GM21723 (cell line): ENCODE data around the gene ZBTB5.

Source experiments
- ATAC-seq: cut with Tn5 transposase; IDR thresholded peaks from one replicate; pipeline ENCODE4 v1.9.1; 2021; ENCODE audit warnings: mild to moderate bottlenecking, moderate library complexity; ENCODE audit not compliant: unreplicated experiment

ZBTB5 gene

DNA sequence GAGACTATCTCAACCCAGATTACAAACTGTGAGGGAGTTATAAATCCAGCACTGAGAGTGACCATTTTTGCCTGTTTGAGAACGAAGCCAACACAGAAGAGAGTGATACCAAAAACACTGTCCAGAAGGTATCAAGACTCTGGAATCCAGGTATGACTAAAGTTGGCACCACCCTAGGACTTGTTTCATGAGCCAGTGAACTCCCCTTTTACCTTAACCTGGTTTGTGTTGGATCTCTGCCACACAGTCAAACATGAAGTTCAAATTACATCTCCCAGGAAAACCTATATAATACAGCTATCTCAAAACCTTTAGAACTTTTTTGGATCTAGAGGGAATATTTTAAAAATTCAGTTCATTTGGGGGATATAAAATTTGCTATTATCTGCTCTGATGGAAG is 11.4 kb downstream of the ZBTB5 start:
- ATAC-seq: no peak

DNA sequence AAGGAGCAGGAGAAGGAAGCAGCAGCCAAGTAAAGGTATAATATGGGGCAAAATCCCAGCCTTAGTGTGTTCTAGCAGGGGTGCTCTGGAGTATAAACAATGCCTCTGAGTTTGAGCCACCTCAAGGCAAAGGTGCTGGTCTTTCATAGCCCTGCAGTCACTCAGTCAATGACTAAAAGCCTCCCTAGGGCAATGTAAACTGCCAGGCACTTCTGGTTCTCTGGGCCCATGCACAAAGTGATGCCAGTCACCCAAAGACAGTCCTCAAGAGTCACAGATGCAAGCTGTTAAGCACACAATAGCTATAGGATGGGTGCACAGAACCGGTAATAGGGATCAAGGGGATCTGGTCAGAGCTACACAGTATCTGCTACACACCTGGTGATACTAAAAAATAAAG is 12.6 kb downstream of the ZBTB5 start:
- ATAC-seq: no peak

- no peak for ATAC-seq
Observed at GRCh38 chr9:37451628-37452027, 13.6 kb downstream of the ZBTB5 start.

DNA sequence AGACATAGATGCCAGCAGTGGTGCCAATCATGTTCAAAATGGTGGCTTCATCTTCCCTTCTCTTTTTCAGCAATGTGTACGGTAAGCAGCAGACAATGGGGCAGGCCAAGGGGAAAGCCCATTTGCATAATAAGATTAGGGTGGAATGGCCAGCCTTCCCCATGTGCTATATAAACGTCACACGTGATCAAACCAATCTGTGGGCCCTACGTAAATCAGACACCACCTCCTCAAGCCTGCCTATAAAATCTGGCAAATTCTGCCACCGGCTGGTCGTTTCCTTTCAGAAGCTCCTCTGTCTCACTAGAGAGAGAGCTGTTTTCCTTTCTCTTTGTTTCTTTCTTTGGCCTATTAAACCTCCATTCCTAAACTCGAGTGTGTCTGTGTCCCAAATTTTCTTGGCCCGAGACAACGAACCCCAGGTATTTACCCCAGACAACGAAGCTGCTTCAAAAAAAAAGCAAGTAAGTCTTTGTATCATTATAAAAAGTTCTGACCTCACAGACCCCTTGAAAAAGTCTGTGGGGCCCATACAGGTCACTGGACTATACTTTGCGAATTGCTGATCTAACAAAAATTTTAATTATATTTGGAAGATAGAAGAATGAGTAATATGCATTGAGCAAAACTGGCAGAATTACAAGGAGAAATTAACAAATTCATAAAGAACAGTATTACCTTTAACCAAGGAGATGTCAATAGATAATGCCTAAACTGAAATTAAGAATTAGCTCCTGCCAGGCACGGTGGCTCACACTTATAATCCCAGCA is 15.2 kb downstream of the ZBTB5 start:
- ATAC-seq: no peak

DNA sequence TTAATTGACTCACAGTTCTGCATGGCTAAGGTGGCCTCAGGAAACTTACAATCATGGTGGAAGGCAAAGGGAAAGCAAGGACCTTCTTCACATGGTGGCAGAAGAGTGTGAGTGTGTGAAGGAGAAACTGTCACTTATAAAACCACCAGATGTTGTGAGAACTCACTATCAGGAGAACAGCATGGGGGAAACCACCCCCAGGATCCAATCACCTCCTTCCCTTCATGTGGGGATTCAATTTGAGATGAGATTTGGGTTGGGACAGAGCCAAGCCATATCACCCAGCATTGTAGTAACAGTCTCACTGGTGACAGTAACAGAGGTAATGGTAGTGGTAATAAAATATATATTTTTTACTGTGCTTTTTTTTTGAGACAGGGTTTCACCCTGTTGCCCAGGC is 18.1 kb downstream of the ZBTB5 start:
- no peak for ATAC-seq

DNA sequence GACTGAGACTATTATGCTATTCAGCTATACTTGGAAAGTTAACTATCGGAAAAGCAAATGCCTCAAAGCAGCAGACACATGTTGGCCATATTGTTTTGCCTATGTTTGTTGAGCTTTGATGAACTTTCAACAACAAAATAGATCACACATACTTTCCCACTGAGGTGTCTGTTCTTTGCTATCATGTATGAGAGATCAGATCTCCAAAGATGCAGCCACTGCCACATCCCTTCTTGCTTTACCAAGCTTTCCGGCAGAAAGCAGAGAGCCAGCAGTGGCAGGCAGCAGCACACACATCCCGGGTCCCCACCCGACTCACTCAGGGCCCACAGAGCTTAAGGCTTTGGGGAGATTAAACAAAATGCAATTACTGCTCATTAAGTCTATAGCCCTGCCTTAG is 18.8 kb downstream of the ZBTB5 start:
- no peak for ATAC-seq

GRCh38 chr9:37445832-37446231 is 19.4 kb downstream of the ZBTB5 start:
- no peak for ATAC-seq

DNA sequence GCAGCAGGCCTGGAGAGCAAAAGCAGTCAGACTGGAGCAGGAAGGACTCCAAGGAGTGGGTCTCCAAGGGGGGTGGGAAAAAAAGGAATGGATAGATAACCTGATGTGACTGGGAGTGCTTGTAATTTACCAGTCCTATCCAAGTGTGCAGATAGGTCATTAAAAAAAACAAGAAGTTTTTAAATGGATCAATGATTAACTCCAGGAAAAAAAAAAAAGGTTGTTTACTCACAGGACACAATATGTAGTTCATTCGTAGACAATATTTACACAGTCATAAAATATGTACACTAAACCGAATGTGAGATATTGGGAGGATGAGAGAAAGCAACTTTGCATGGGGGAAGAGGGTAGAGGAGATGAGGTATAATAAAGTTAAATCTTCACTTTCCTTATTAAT is 20.4 kb downstream of the ZBTB5 start:
- no peak for ATAC-seq

GRCh38 chr9:37443566-37443965 is 21.7 kb downstream of the ZBTB5 start:
- ATAC-seq: no peak

- no peak for ATAC-seq
Observed at GRCh38 chr9:37442556-37442955, 22.7 kb downstream of the ZBTB5 start.

- no peak for ATAC-seq
Observed at GRCh38 chr9:37441776-37442370, 23.4 kb downstream of the ZBTB5 start.

- ATAC-seq: no peak
Observed at GRCh38 chr9:37438359-37438758, 26.9 kb downstream of the ZBTB5 start.

DNA sequence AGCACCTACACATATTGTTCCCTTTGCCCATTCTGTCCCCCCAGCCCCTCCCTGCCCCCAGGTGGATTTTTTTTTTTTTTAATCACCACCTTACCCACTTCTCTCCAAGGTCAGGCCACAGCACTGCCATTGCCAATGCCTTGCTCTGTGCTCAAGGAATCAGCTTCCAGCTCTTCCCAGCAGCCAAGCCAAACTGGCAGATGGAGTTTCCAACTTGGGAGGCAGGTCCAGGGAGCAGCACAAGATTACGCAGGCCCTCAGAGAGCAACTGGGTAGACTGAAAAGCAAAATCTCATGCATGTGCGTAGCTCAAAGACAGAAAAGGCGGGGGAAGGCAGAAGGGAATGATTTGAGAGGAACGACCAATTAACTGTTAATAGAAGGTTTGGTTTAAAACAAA is 27.6 kb downstream of the ZBTB5 start:
- no peak for ATAC-seq

DNA sequence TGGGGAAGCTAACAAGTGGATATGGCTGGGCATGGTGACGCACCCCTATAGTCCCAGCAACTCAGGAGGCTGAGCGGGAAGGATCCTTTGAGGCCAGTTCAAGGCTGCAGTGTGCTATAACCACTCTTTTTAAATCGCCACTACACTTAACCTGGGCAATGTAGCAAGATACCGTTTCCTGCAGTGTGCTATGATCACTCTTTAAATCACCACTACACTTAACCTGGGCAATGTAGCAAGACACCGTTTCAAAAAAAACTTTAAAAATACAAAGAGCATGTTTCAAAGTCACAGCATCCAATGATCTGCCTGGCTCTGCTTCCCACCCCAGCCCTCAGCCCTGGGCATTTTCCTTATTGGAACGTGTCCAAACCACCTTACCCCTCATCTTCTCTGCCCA is 28.2 kb downstream of the ZBTB5 start:
- ATAC-seq: no peak

DNA sequence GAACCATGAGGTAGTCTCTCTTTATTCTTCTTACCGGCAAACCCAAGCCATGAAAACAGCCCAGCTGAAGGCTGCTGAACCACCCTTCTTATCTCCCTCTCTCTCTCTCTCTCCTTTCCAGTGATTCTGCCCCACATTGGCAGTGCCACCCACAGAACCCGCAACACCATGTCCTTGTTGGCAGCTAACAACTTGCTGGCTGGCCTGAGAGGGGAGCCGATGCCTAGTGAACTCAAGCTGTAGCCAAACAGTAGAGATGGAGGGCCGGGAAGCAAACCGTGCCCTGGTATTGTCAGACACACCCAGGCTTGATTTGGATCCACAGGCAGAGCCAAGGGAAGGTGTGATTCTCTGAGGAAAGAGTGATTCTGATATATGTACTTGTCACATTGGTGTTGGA is 28.7 kb downstream of the ZBTB5 start:
- no peak for ATAC-seq

DNA sequence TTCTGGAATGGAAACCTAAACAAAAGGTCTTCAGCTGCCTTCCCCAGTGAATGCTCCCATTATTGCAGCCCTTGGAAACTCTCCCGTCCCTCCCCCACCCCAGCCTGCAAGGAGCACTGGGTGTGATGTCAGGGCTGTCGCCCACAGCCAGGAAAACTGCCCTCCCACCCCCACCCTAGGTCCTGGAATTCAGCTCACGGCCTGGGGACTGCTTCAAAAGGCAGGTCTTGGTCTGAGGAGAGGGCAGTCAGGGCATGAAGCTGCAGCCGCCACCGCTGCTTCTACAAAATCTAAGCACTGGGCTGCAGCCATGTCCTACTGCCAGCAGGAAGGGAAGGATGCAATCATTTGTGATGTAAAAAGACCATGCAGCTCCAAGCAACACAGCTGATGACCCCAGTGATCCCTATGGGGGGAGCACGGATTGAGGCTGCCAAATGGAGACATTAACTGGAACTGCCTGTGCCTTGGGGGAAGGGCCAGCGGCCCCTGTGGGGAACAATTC is 31.3 kb downstream of the ZBTB5 start:
- ATAC-seq: no peak

DNA sequence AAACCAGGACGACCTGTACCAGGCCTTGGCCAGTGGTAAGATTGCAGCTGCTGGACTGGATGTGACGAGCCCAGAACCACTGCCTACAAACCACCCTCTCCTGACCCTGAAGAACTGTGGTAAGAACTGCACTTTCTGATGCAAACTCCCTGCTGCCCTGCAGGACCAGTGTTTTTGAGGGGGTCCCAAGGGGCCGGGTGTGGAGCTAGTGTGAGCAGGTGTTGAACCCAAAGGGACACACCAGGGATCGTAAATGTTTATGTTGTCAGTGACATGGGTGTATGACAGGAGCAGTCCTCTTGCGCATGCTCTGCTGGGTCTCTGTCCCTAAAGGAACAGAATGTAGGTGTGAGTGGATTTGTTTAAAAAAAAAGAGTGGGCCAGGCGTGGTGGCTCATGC is 33.2 kb downstream of the ZBTB5 start:
- no peak for ATAC-seq

DNA sequence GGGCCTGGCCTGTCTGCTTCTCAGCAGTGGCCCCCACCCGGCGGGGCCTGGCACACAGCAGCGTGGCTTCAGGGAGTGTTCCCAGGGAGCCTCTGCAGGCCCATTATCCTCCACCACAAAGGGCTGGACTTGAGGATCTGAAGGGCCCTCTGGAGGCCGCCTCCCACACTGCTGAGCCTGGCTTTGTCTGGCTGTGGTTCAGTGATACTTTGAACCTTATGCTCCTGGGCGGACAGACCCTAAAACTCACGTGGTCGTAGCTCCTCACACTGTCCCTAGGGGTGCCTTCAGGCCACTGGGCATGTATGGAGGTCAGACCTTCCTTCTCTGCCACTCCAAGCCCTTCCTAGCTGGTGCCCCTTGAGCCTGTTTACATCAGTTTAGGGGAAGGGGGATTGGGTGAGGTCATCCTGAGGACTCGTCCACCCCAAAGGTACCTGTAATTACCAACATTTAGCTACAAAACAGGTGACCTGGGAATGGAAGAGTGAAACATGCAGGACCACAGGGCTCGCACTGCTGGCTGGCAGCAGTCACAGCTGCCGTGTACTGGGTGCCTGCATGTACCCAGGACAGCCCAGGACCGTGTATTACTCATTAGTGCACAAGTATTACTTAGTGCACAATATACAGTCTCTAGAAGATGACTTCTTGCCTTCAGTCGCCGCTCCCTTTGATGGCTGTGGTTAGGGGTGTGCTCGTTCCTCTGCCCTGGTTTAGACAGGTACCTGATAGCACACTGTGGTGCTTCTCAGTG is 34.2 kb downstream of the ZBTB5 start:
- no peak for ATAC-seq

- ATAC-seq: no peak
Observed at GRCh38 chr9:37429441-37430285, 35.6 kb downstream of the ZBTB5 start.

DNA sequence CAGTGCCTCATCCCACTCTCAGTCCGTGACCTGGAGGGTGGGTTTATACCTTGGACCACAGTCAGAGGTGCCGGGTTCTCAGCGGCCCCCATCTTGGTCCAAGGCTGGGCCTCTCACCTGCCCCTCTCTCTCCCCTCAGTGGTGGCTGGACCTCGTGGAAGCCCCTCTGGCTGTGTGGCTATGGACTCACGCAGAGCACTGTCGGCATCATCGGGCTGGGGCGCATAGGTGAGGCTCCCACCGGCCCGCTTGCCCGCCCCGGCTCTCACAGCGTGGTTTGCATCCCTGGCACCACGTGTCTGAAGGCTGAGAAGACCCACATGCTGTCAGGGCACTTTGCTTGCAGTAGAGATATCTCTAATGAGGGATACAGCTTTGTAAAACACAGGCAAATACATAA is 36.9 kb downstream of the ZBTB5 start:
- ATAC-seq: no peak

DNA sequence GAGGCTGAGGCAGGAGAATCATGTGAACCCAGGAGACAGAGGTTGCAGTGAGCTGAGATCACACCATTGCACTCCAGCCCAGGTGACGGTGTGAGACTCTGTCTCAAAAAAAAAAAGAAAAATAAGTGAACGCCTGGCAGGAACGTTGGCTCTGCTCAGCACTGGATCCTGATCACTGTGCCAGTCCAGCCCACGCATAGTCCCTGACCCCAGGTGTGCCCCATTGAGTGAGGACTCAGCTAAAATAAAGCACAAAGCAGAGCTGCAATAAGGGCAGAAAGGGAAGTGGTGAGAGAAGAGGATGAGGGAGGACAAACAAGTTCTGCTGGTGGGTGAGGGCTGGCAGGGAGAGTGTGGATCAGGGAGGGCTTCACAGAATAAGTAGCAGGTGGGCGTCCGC is 38.4 kb downstream of the ZBTB5 start:
- ATAC-seq: no peak
